Fibroblast of mammary gland (primary cell): ENCODE data around the gene IGFBP3.

Experiments used
- DNase-seq: peaks from one replicate; pipeline ENCODE4 v3.0.0-alpha.2; 2010; ENCODE audit warnings: low read depth
- H3K4me3 ChIP-seq: 2 replicates; pipeline ENCODE4 v1.5.1; 2011; ENCODE audit warnings: low read depth, mild to moderate bottlenecking, low read length, moderate library complexity; ENCODE audit not compliant: control insufficient read depth
- TF ChIP-seq, protein P1 (sequence below): conservative IDR thresholded peaks from 2 replicates; pipeline ENCODE4 v1.5.1; 2011; ENCODE audit warnings: low read depth, low read length, inconsistent platforms; ENCODE audit not compliant: control insufficient read depth, insufficient read depth

The IGFBP3 gene

GRCh38 chr7:45889367-45890067 lies 31.6 kb downstream of the IGFBP3 start:
- no peak for DNase-seq
- TF ChIP-seq, protein P1, sequence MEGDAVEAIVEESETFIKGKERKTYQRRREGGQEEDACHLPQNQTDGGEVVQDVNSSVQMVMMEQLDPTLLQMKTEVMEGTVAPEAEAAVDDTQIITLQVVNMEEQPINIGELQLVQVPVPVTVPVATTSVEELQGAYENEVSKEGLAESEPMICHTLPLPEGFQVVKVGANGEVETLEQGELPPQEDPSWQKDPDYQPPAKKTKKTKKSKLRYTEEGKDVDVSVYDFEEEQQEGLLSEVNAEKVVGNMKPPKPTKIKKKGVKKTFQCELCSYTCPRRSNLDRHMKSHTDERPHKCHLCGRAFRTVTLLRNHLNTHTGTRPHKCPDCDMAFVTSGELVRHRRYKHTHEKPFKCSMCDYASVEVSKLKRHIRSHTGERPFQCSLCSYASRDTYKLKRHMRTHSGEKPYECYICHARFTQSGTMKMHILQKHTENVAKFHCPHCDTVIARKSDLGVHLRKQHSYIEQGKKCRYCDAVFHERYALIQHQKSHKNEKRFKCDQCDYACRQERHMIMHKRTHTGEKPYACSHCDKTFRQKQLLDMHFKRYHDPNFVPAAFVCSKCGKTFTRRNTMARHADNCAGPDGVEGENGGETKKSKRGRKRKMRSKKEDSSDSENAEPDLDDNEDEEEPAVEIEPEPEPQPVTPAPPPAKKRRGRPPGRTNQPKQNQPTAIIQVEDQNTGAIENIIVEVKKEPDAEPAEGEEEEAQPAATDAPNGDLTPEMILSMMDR, result no peak
- H3K4me3 ChIP-seq, result no peak overlapping the region

DNA sequence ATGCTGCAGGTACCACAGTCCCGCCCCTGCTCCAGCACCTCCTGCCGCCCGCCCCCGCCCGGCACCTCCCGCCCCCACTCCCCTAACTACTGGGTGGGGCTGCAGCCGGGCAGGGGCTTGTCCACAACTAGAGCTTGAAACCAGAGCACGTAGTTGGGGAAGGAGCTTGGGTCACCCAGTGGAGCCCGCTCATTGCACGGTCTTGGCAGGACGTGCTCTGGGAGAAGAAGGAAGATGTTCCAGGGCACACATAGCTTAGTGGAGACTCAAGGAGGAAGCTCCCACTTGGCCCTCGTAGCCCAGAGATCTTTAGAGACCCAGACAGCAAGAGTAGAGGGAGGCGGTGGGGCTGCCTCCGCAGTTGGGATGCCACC lies 32.1 kb downstream of the IGFBP3 start:
- H3K4me3 ChIP-seq, result no peak overlapping the region
- no peak for DNase-seq

GRCh38 chr7:45888185-45888992 lies 32.7 kb downstream of the IGFBP3 start, which contains the start of gene IGFBP1:
Gene IGFBP1, plus strand, starts transcription at chr7:45888488. Its CDS starts 165 bp downstream, at chr7:45888653.
- no peak within 1 kb of the TSS for H3K4me3 ChIP-seq
- DNase-seq, result no peak
- TF ChIP-seq, protein P1, result no peak

More for the DNA sequence above, 32.1 kb downstream of the IGFBP3 start:
- TF ChIP-seq, protein P1, result no peak

- TF ChIP-seq, protein P1, result no peak
- DNase-seq, result no peak
- no peak overlapping the region for H3K4me3 ChIP-seq
These were observed 34.0 kb downstream of the IGFBP3 start for GRCh38 chr7:45886931-45887667.

GRCh38 chr7:45885264-45885882 lies 35.7 kb downstream of the IGFBP3 start:
- TF ChIP-seq, protein P1, result no peak
- H3K4me3 ChIP-seq, result no peak overlapping the region
- peak; percentile 25 for DNase-seq

- TF ChIP-seq, protein P1, result no peak
- no peak overlapping the region for H3K4me3 ChIP-seq
- DNase-seq, result no peak
These were observed 36.9 kb downstream of the IGFBP3 start for GRCh38 chr7:45884136-45884535.
